Tibial nerve (tissue), 3 donors: ENCODE data around the gene COG5.

Experiments
- CTCF ChIP-seq, 5 experiments: fragments of 200-600 bp in 3 of 5; fragments of 450-650 bp in 2 of 5; sonication (generic) in 3 of 5; IDR thresholded peaks; one replicate each; pipeline ENCODE4 v1.5.1; 2016 to 2019; ENCODE audit warnings: antibody characterized with exemption in 5 of 5, mild to moderate bottlenecking in 3 of 5, moderate library complexity in 2 of 5
- POLR2A ChIP-seq, 2 donors: fragments of 450-650 bp; IDR thresholded peaks; one replicate each; pipeline ENCODE4 v1.6.1; 2017; ENCODE audit warnings: antibody characterized with exemption in 2 of 2, mild to moderate bottlenecking in 2 of 2, moderate library complexity in 2 of 2

- no peak for TF ChIP-seq CTCF (IDR thresholded peaks at IDR 0.05)
- no peak for TF ChIP-seq POLR2A (IDR thresholded peaks at IDR 0.05)
These were observed 46.6 kb upstream of the COG5 start for GRCh38 chr7:107610323-107610722.
